IPS-18c (cell line): Measurements from ENCODE around the gene ABLIM3.

Experiments used
- H3K4me3 ChIP-seq: 2 replicates; pipeline ENCODE4 v1.7.0; 2013; ENCODE audit warnings: low read depth, mild to moderate bottlenecking, low read length, moderate library complexity; ENCODE audit not compliant: insufficient read depth
- H3K9me3 ChIP-seq: one replicate; pipeline ENCODE4 v1.6.1; 2013; ENCODE audit warnings: mild to moderate bottlenecking, low read length, moderate library complexity; ENCODE audit not compliant: control insufficient read depth, insufficient read depth

The ABLIM3 gene

GRCh38 chr5:149219584-149219983 lies 78.3 kb downstream of the ABLIM3 start:
- H3K4me3 ChIP-seq, result no peak overlapping the region
- no peaks in the 10 kb centered on the region for H3K9me3 ChIP-seq

- H3K9me3 ChIP-seq, result no peaks in the 10 kb centered on the region
- H3K4me3 ChIP-seq, result no peak overlapping the region
These were observed 79.5 kb downstream of the ABLIM3 start for GRCh38 chr5:149220750-149221149.

GRCh38 chr5:149221326-149221725 lies 80.0 kb downstream of the ABLIM3 start:
- H3K9me3 ChIP-seq, result no peaks in the 10 kb centered on the region
- H3K4me3 ChIP-seq, result no peak overlapping the region

- no peak overlapping the region for H3K4me3 ChIP-seq
- no peaks in the 10 kb centered on the region for H3K9me3 ChIP-seq
These were observed 80.5 kb downstream of the ABLIM3 start for GRCh38 chr5:149221731-149222342.

- no peaks in the 10 kb centered on the region for H3K9me3 ChIP-seq
- no peak overlapping the region for H3K4me3 ChIP-seq
These were observed 82.0 kb downstream of the ABLIM3 start for GRCh38 chr5:149223081-149223848.

- no peak overlapping the region for H3K4me3 ChIP-seq
- no peaks in the 10 kb centered on the region for H3K9me3 ChIP-seq
These were observed 83.0 kb downstream of the ABLIM3 start for GRCh38 chr5:149224282-149224681.

GRCh38 chr5:149227168-149227826 lies 86.0 kb downstream of the ABLIM3 start:
- H3K4me3 ChIP-seq, result no peak overlapping the region
- H3K9me3 ChIP-seq, result no peaks in the 10 kb centered on the region

- no peak overlapping the region for H3K4me3 ChIP-seq
- H3K9me3 ChIP-seq, result no peaks in the 10 kb centered on the region
These were observed 87.5 kb downstream of the ABLIM3 start for GRCh38 chr5:149228618-149229297.

GRCh38 chr5:149229298-149229937 lies 88.1 kb downstream of the ABLIM3 start:
- H3K4me3 ChIP-seq, result no peak overlapping the region
- H3K9me3 ChIP-seq, result no peaks in the 10 kb centered on the region

GRCh38 chr5:149235841-149236240 lies 94.5 kb downstream of the ABLIM3 start:
- H3K4me3 ChIP-seq, result no peak overlapping the region
- H3K9me3 ChIP-seq, result no peaks in the 10 kb centered on the region

GRCh38 chr5:149237662-149238061 lies 96.4 kb downstream of the ABLIM3 start:
- Histone ChIP-seq H3K4me3 (no peak overlapping the region), H3K9me3 (no peaks in the 10 kb centered on the region)

GRCh38 chr5:149238540-149238939 lies 97.2 kb downstream of the ABLIM3 start:
- H3K4me3 ChIP-seq, result no peak overlapping the region
- H3K9me3 ChIP-seq, result no peaks in the 10 kb centered on the region

GRCh38 chr5:149239917-149240316 lies 98.6 kb downstream of the ABLIM3 start:
- H3K4me3 ChIP-seq, result no peak overlapping the region
- H3K9me3 ChIP-seq, result no peaks in the 10 kb centered on the region

- H3K9me3 ChIP-seq, result no peaks in the 10 kb centered on the region
- H3K4me3 ChIP-seq, result no peak overlapping the region
These were observed 99.2 kb downstream of the ABLIM3 start for GRCh38 chr5:149240354-149240998.

- no peaks in the 10 kb centered on the region for H3K9me3 ChIP-seq
These were observed 101.0 kb downstream of the ABLIM3 start for GRCh38 chr5:149242339-149242738.

GRCh38 chr5:149246906-149247305 lies 105.6 kb downstream of the ABLIM3 start:
- H3K9me3 ChIP-seq, result no peaks in the 10 kb centered on the region
- no peak overlapping the region for H3K4me3 ChIP-seq

More at GRCh38 chr5:149242339-149242738, 101.0 kb downstream of the ABLIM3 start:
- no peak overlapping the region for H3K4me3 ChIP-seq

- Histone ChIP-seq H3K9me3 (no peaks in the 10 kb centered on the region), H3K4me3 (no peak overlapping the region)
These were observed 106.4 kb downstream of the ABLIM3 start for GRCh38 chr5:149247726-149248125.
